HG03439 (cell line): ENCODE results near the gene CPLANE2.

Experiments used
- ATAC-seq: cut with Tn5 transposase; IDR thresholded peaks from one replicate; pipeline ENCODE4 v1.9.1; 2021; ENCODE audit warnings: mild to moderate bottlenecking, moderate library complexity; ENCODE audit not compliant: unreplicated experiment

CPLANE2 gene

DNA sequence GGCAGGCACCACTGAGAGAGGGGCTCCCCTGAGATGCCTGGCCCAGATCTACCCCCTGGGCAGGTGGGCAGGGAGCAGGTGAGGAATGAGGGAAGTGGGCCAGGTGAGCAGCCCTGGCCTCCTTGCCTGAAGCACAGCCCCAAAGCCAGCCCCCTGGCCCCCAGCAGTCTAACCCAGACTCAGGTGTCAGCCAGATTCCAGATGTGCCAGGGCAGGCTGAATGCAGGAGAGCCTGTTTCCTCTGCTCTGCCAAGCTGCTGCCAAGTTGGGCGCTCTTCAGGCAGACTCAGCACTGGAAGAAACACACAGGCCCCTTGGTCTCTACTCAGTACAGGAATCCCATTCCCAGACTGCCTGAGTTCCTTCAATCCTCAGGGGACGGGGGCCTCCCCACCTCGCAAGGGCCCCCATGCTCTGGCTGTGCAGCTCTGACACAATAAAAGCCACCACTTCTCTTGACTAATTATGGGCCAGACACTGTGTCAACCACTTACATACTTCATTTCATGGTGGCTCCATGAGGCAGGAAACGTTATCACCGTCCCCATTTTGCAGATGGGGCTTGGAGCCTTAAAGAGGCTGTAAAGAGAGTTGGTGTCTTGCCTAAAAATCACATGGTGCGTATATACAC lies 45.0 kb downstream of the CPLANE2 start:
- no peak for ATAC-seq

DNA sequence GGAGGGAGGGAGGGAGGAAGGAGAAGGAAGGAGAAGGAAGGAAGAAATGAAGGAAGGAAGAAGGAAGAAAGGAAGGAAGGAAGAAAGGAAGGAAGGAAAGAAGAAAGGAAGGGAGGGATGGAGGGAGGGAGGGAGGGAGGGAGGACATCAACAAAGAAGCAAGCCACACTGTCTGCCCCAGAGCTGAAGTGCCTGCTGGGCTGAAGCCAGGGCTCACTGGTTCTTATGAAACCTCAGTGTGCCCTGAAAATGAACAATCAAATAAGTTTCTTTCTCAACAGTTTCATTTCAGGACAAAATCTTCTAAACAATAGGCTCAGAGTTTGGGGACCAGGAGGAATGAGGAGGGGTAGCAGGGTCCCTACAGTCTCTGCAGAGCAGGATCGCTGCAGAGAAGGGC lies 45.7 kb downstream of the CPLANE2 start:
- no peak for ATAC-seq

DNA sequence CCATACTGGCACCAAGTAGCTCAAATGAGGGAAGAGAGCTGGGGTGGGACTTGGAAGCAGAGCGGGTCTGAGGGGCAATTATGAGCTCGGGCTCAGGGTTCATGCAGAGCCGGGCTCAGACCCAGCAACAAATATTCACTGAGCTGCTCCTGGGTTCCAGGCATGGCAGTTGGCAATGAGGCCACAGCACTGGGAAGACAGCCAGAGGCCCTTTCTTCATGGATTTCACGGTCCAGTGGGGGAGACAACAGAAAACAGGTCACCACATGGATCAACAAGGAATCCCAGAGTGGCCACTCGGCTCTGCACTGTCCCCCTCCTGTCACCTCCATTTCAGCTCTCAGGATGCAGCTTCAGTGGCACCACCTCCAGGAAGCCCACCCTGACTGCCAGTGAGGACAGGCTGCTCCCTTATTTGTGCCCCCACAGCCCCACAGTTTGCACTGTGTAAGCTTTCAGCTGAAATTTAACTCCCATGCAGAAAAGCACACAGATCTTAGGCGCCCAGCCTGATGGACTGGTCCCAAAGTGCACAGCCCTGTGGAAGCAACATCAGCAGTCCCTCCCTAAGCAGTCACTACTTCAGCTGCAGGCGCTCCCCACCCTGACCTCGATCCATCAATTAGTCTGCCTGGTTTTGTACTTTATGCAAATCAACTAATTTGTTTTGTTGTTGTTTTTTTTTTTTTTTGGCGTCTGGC lies 46.9 kb downstream of the CPLANE2 start:
- ATAC-seq, result no peak

DNA sequence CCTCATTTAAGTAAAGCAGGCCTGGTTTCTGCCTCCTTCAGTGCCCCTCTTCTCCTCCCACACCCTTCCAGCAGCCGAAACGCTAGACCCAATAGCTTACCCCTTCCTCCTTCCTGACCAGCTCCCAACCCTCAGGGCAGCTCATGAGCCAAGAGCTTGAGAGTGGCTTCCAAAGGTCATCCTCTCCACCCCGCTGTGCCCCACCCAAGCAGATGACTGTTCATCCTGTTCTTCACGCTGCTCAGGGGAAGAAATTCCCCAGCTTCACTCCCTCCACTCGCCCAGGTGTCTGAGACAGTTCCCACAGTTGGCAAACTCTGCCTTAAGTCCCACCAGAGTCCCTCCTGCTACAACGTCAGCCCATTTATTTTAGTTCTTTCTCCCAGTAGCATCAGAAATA lies 48.0 kb downstream of the CPLANE2 start:
- no peak for ATAC-seq

DNA sequence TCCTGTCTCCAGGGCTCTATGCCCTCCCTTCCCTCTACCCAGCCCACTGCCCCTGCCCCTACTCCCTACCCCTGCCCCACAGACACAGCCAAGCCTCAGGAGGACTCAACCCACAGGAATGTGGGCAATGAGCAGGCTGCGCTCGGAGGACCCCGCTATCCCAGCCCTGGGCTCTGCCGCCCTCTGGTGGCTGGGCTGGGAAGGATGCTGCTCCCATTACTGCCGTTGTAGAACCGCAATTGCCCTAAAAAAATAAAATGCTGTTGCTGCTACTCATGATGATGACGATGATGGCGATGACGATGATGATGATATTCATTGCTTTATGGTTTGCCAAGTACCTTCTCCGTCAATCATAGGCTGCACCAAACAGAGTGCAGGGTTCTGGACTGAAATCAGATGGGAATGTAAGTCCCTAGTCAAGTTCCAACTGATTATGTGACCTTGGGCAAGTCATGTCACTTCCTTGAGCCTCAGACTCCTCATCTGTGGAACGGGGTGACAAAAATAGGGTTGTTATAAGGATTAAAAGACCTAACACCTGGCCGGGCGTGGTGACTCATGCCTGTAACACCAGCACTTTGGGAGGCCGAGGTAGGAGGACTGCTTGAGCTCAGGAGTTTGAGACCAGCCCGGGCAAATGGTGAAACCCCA lies 49.1 kb downstream of the CPLANE2 start:
- no peak for ATAC-seq

DNA sequence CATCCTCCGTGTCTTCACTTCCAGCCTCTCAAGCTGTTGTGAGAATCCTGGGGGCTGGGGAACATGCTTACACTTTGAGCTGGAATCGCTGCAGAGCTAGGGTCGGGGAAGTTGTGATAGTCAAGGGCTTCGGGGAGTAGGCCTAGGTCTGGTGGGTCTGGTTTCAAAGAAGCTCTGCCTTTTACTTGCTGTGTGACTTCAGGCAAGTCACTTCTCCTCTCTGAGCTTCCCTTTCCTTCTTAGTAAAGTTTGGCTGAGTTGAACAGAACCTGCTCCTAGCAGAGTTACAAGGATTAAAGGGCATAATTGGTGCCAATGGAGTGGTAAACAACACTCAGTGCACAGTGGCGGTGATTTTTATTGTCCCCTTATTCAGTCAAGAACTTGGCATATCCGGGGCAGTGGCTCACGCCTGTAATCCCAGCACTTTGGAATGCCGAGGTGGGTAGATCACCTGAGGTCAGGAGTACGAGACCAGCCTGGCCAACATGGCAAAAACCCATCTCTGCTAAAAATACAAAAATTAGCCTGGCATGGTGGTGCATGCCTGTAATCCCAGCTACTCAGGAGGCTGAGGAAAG lies 50.2 kb downstream of the CPLANE2 start:
- ATAC-seq, result no peak

DNA sequence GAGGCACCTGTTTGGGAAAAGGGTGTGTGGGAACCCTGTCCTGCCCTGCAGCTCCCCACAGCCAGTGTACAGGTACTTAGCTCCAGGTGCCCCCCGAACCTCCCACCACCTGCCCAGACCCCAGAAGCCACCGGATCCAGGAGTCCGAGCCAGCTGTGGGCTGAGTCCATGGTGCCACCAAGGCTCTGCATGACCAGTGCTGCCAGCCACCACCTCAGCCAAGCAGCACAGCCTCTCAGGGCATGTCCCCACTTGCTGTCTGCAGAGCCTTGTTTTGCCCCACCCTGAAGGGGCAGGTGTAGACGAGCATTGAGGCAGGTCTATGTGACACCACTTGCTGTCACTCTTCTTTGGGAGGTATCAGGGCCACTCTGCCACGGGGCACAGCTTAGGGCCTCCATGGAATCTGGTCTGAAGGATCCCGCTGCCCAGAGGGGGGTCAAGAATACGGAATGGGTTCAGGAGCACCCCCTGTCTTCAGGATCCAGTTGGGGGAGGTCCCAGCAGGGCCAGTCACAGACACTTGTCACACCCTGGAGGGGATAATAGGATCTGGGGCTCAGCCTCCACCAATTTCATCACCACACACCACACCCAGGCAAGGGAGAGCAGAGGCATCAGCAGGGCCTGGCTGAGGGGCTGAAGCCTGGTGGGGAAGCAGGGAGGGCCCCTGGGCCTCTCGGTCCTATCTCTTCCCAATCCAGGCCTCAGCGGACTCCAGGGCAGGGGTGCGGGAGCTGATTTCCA lies 52.3 kb downstream of the CPLANE2 start:
- ATAC-seq, result no peak

DNA sequence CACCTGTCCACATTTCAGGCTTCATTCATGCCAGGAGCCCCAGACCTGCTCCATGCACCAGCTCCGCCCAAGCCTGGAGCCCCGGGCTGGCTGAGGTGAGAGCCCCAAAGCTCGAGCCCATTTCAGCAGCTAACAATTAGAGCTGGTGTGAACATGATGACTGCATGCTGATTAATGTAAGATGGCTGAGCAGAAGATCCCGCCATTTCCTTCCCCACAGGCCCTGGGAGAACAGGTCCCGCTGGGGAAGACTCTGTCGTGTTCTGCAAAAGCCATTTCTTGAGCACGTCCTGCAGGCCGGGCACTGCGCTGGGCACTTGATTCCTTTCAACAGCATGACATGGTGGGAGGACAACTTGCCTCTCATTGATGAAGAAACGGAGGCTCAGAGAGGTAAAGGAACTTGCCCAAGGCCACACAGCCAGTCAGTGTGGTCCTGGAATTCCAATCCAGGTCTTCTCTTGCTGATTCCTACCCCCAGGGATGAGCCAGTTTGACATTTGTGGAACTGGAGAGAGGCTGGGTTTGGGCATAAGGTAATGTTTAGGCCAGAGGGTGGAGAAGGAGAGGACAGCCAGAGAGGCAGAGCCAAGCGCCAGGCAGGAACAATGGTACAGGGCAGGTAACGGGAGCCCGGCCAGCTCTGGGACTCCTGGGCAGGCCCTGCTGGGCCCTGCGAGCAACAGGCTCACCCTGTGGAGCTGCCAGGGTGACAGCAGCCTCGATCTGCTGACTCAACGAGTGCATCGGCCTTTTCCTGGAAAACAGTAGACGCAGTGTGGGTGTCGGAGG lies 53.0 kb downstream of the CPLANE2 start:
- ATAC-seq, result no peak

DNA sequence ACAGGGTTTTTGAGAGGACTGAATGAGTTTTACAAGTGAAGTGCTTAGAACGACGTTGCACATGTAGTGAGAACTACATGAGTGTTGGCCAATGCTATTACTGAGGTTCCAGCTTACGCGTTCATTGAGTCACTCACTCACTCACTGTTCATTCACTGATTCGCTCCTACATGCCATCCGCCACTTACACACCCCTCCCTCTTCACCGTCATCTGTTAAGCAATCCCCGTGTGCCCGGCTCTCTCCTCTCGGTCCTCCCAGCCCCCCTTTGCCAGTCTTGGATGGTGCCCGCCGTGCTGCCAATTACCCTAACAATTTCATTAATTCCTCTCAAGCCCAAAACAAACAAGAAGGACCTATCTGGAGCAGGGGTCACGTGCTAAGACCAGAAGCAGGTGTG lies 53.8 kb downstream of the CPLANE2 start:
- no peak for ATAC-seq

DNA sequence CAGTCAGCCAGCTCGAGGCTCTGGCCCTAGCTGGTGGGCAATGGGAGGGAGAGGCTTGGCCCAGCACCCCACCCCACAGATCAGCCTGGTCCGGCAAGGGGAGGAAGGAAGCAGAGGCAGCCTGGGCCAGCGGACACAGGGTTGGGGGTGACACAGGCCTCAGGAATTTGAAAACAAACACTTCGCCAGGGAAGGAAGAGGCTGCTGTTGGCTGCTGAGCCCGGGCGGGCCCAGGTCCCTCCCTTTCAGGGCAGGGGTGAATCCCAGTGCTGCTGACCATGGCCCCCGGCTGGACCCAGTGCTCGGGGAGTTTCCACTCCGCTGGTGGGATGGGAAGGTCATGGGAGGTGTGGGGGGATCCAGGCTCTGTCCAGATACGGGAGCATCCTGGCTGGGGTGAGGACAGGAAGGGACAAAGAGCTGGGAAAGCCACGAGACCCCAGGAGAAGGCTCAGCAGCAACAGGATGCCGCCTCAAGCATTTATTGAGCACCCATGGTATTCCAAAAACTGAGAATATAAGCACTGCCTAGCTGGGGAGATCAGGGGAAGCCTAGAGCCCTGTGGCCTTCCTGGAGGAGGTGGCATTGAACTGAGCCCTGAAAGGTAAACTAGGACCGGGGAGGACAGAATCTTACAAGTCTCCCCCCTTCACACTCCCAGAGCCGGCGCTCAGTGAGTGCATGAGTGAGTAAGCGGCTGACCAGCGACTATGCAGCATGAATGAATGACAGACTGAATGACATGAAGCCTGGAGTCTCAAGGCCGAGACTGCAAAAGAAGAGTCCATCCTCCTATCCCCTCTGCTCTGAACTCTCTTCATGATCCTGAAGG lies 54.9 kb downstream of the CPLANE2 start:
- no peak for ATAC-seq
